WTC11 (cell line): ENCODE measurements around the gene PRKCE. TPM values are rescaled to one million over a fixed set of nuclear protein-coding genes. Genes with fewer than 3 reads are reported as not detected.

Experiments
- ATAC-seq: fragments of 200-7000 bp; cut with Tn5 transposase; 2 replicates; pipeline ENCODE4 v1.10.0; 2021; ENCODE audit warnings: mild to moderate bottlenecking, moderate library complexity
- CTCF ChIA-PET: fragments of 300-600 bp; sonication (Branson Sonifier 250); formaldehyde crosslinking; loops from one replicate; lab custom pipeline; 2021; ENCODE audit warnings: antibody characterized with exemption; lab: Charles Lee
- POLR2A ChIA-PET: fragments of 350-600 bp; sonication (Branson Sonifier 250); formaldehyde crosslinking; loops from one replicate; lab custom pipeline; 2021; ENCODE audit warnings: antibody characterized with exemption; lab: Charles Lee
- DNase-seq: peaks from one replicate; pipeline ENCODE4 v3.0.0; 2021; ENCODE audit warnings: low spot score
- H3K27ac Mint-ChIP-seq: 2 replicates; pipeline ENCODE4 v1.8.0; 2021; ENCODE audit warnings: mixed read lengths
- H3K27me3 Mint-ChIP-seq: 2 replicates; pipeline ENCODE4 v1.8.0; 2021; ENCODE audit warnings: low read depth, mild to moderate bottlenecking, moderate library complexity, mixed read lengths
- H3K36me3 Mint-ChIP-seq: 2 replicates; pipeline ENCODE4 v1.8.0; 2021; ENCODE audit warnings: mixed read lengths
- H3K4me1 Mint-ChIP-seq: 2 replicates; pipeline ENCODE4 v1.8.0; 2022; ENCODE audit warnings: mixed read lengths
- H3K4me3 Mint-ChIP-seq: 2 replicates; pipeline ENCODE4 v1.8.0; 2021; ENCODE audit warnings: mild to moderate bottlenecking, moderate library complexity, mixed read lengths
- H3K9me3 Mint-ChIP-seq: 2 replicates; pipeline ENCODE4 v1.8.0; 2021; ENCODE audit warnings: mixed read lengths
- CREB1 ChIP-seq: sonication (generic); formaldehyde crosslinking; IDR thresholded peaks from 2 replicates; pipeline ENCODE4 v1.8.0; 2023; ENCODE audit warnings: mild to moderate bottlenecking, missing genetic modification reagents
- E2F5 ChIP-seq: sonication (generic); formaldehyde crosslinking; IDR thresholded peaks from 2 replicates; pipeline ENCODE4 v1.8.1; 2022; ENCODE audit warnings: mild to moderate bottlenecking, moderate library complexity, missing genetic modification reagents
- EMX1 ChIP-seq: fragments of 250-450 bp; sonication (Bioruptor Pico); IDR thresholded peaks from 2 replicates; pipeline ENCODE4 v1.8.0; 2021; ENCODE audit warnings: mild to moderate bottlenecking
- FOXJ3 ChIP-seq: sonication (generic); formaldehyde crosslinking; IDR thresholded peaks from 2 replicates; pipeline ENCODE4 v1.9.0; 2021; ENCODE audit warnings: missing genetic modification reagents, mild to moderate bottlenecking, borderline replicate concordance
- FOXK1 ChIP-seq: sonication (generic); formaldehyde crosslinking; IDR thresholded peaks from 2 replicates; pipeline ENCODE4 v1.8.0; 2022; ENCODE audit warnings: mild to moderate bottlenecking, moderate library complexity, missing genetic modification reagents
- FOXP4 ChIP-seq: sonication (generic); formaldehyde crosslinking; IDR thresholded peaks from 2 replicates; pipeline ENCODE4 v1.8.0; 2022; ENCODE audit warnings: mild to moderate bottlenecking, missing genetic modification reagents
- GRHL2 ChIP-seq: fragments of 250-450 bp; sonication (Bioruptor Pico); IDR thresholded peaks from 2 replicates; pipeline ENCODE4 v1.8.0; 2022; ENCODE audit warnings: mild to moderate bottlenecking, moderate library complexity; ENCODE audit not compliant: insufficient replicate concordance, severe bottlenecking
- NFYB ChIP-seq: sonication (generic); formaldehyde crosslinking; conservative IDR thresholded peaks from 2 replicates; pipeline ENCODE4 v1.8.0; 2022; ENCODE audit warnings: low read depth, missing genetic modification reagents
- NR2C2 ChIP-seq: sonication (generic); formaldehyde crosslinking; IDR thresholded peaks from 2 replicates; pipeline ENCODE4 v1.8.0; 2022; ENCODE audit warnings: mild to moderate bottlenecking, missing genetic modification reagents
- PRRX2 ChIP-seq: fragments of 250-450 bp; sonication (Bioruptor Pico); IDR thresholded peaks from 2 replicates; pipeline ENCODE4 v1.8.0; 2021; ENCODE audit warnings: mild to moderate bottlenecking
- TEAD1 ChIP-seq: sonication (generic); formaldehyde crosslinking; IDR thresholded peaks from 2 replicates; pipeline ENCODE4 v1.8.0; 2022; ENCODE audit warnings: mild to moderate bottlenecking, missing genetic modification reagents
- TP53 ChIP-seq: sonication (generic); formaldehyde crosslinking; IDR thresholded peaks from 2 replicates; pipeline ENCODE4 v1.8.1; 2023; ENCODE audit warnings: mild to moderate bottlenecking, missing genetic modification reagents
- ZMAT4 ChIP-seq: fragments of 250-450 bp; sonication (Bioruptor Pico); IDR thresholded peaks from 2 replicates; pipeline ENCODE4 v1.9.0; 2021; ENCODE audit warnings: mild to moderate bottlenecking
- ZNF317 ChIP-seq: sonication (generic); formaldehyde crosslinking; IDR thresholded peaks from 2 replicates; pipeline ENCODE4 v1.8.1; 2023; ENCODE audit warnings: low read depth, mild to moderate bottlenecking, moderate library complexity, missing genetic modification reagents, borderline replicate concordance
- ZNF425 ChIP-seq: fragments of 250-450 bp; sonication (Bioruptor Pico); conservative IDR thresholded peaks from 2 replicates; pipeline ENCODE4 v1.9.0; 2021; ENCODE audit warnings: mild to moderate bottlenecking
- ZNF671 ChIP-seq: fragments of 250-450 bp; sonication (Bioruptor Pico); IDR thresholded peaks from 2 replicates; pipeline ENCODE4 v1.8.0; 2021; ENCODE audit warnings: mild to moderate bottlenecking
- ZSCAN18 ChIP-seq: fragments of 250-450 bp; sonication (Bioruptor Pico); IDR thresholded peaks from 2 replicates; pipeline ENCODE4 v2.1.2; 2022; ENCODE audit warnings: mild to moderate bottlenecking, moderate library complexity
- total RNA-seq: library from RNA; stranded (reverse); gene quantifications from 3 replicates; pipeline ENCODE4 v1.2.3, GENCODE V29; 2021
- TF ChIP-seq, protein P1 (sequence below): sonication (generic); formaldehyde crosslinking; IDR thresholded peaks from 2 replicates; pipeline ENCODE4 v1.8.1; 2022; ENCODE audit warnings: low read depth, mild to moderate bottlenecking, moderate library complexity, missing genetic modification reagents, borderline replicate concordance
- TF ChIP-seq, protein P2 (sequence below): fragments of 250-450 bp; sonication (Bioruptor Pico); IDR thresholded peaks from 2 replicates; pipeline ENCODE4 v1.9.0; 2021; ENCODE audit warnings: moderate library complexity, mild to moderate bottlenecking, inconsistent platforms, borderline replicate concordance
- TF ChIP-seq, protein P3 (sequence below): sonication (generic); formaldehyde crosslinking; conservative IDR thresholded peaks from 2 replicates; pipeline ENCODE4 v1.8.1; 2022; ENCODE audit warnings: mild to moderate bottlenecking, missing genetic modification reagents

Gene PRKCE
- total RNA-seq, 1 experiment from 2014 or later: 5.8 TPM

DNA sequence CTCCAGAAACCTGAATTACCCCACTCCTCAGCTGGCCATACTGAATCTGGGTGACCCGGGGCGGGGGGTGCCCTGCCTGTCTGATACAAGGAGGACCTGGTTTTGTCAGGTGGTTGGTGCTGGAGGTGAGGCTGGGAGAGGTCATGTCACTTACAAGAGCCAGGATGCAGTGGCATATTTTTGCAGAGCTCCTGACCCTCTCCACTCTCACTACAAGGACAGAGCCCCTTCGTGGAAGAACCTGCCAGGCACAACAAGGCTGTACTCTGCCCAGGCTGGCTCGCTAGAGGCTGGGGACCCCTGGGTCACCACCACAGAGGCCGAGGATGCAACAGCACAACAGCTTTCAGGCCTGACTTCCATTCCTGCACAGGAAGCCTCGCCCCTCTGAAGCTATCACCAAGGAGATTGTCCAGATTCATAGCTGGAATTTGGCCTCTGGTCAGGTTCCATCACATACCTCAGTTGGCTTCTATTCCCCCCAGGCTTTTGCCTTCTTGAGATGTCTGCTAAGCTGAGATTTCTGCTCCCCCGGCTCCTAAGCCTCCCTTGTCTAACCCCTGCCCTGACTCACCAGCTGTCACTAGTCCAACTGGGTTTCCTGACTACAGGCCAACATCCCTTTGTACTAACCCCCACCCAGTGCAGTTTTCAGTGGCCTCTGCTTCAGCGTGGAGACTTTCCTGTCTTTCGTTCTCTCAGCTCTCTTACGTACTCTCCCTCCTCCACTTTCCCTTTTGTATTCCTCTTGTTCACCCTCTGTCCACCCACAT lies 513.2 kb downstream of the PRKCE start:
- Mint-ChIP-seq H3K27ac (no peak overlapping the region), H3K36me3 (no peaks in the 10 kb centered on the region), H3K4me3 (no peak overlapping the region), H3K9me3 (no peaks in the 10 kb centered on the region), H3K4me1 (peaks cover 22% of the 10 kb centered on the region), H3K27me3 (no peaks in the 10 kb centered on the region; the same call in 1 of the 2 replicates)
- no peak for TF ChIP-seq FOXK1 (CRISPR knock-in tag)
- no peak for TF ChIP-seq FOXJ3
- no peak for TF ChIP-seq ZNF425 (CRISPR knock-in tag)
- ATAC-seq (no peak), DNase-seq (no peak)
- ChIA-PET POLR2A (no interaction called here), CTCF (interaction anchor here (0.6 to 2.4 kb wide), 2 partner anchors 21 to 610 kb away, joined by 5 to 6 read pairs; no protein-coding TSS in a partner anchor)

- no peaks in the 10 kb centered on the region for H3K9me3 Mint-ChIP-seq
- CTCF ChIA-PET: no interaction called here
- H3K27me3 Mint-ChIP-seq: no peaks in the 10 kb centered on the region; the same call in 1 of the 2 replicates
- no peaks in the 10 kb centered on the region for H3K36me3 Mint-ChIP-seq
- H3K4me1 Mint-ChIP-seq: peaks cover 33% of the 10 kb centered on the region
- no peak overlapping the region for H3K4me3 Mint-ChIP-seq
- no peak overlapping the region for H3K27ac Mint-ChIP-seq
- TF ChIP-seq PRRX2 (CRISPR knock-in tag) (no peak), NR2C2 (CRISPR knock-in tag) (no peak), ZMAT4 (CRISPR knock-in tag) (no peak), ZNF671 (CRISPR knock-in tag) (no peak), ZSCAN18 (CRISPR knock-in tag) (no peak), TEAD1 (CRISPR knock-in tag) (no peak), TP53 (CRISPR knock-in tag) (no peak), FOXP4 (no peak), CREB1 (no peak), GRHL2 (CRISPR knock-in tag) (no peak), FOXJ3 (no peak), E2F5 (no peak), NFYB (CRISPR knock-in tag) (no peak), EMX1 (no peak), ZNF317 (CRISPR knock-in tag) (no peak)
- TF ChIP-seq, protein P1, sequence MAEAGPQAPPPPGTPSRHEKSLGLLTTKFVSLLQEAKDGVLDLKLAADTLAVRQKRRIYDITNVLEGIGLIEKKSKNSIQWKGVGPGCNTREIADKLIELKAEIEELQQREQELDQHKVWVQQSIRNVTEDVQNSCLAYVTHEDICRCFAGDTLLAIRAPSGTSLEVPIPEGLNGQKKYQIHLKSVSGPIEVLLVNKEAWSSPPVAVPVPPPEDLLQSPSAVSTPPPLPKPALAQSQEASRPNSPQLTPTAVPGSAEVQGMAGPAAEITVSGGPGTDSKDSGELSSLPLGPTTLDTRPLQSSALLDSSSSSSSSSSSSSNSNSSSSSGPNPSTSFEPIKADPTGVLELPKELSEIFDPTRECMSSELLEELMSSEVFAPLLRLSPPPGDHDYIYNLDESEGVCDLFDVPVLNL: no peak
- TF ChIP-seq, protein P2, sequence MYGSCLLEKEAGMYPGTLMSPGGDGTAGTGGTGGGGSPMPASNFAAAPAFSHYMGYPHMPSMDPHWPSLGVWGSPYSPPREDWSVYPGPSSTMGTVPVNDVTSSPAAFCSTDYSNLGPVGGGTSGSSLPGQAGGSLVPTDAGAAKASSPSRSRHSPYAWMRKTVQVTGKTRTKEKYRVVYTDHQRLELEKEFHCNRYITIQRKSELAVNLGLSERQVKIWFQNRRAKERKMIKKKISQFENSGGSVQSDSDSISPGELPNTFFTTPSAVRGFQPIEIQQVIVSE (CRISPR knock-in tag): no peak
- TF ChIP-seq, protein P3, sequence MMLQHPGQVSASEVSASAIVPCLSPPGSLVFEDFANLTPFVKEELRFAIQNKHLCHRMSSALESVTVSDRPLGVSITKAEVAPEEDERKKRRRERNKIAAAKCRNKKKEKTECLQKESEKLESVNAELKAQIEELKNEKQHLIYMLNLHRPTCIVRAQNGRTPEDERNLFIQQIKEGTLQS: no peak
- TF ChIP-seq, all 79 proteins: peak for 0
- no peak for ATAC-seq
- DNase-seq: no peak
- POLR2A ChIA-PET: no interaction called here
Measured at GRCh38 chr2:46165916-46166315, 514.4 kb downstream of the PRKCE start.
